Suprapubic skin (tissue), 4 donors: ENCODE measurements around the gene ZNF320.

Experiments
- CTCF ChIP-seq, 2 donors: fragments of 200-600 bp in 1 of 2; fragments of 450-650 bp in 1 of 2; sonication (generic) in 1 of 2; IDR thresholded peaks; one replicate each; pipeline ENCODE4 v1.5.1; 2016 to 2019; ENCODE audit warnings: antibody characterized with exemption in 2 of 2, mild to moderate bottlenecking in 1 of 2, moderate library complexity in 1 of 2
- EP300 ChIP-seq: sonication (generic); formaldehyde crosslinking; IDR thresholded peaks from one replicate; pipeline ENCODE4 v1.6.1; 2017; ENCODE audit warnings: antibody characterized with exemption
- POLR2A ChIP-seq, 2 donors: fragments of 450-650 bp; IDR thresholded peaks; one replicate each; pipeline ENCODE4 v1.6.1; 2017; ENCODE audit warnings: antibody characterized with exemption in 2 of 2, mild to moderate bottlenecking in 2 of 2, moderate library complexity in 2 of 2
- POLR2AphosphoS5 ChIP-seq, 3 donors: sonication (generic); formaldehyde crosslinking; IDR thresholded peaks; one replicate each; pipeline ENCODE4 v1.6.1; 2017; ENCODE audit warnings: antibody characterized with exemption in 3 of 3

GRCh38 chr19:52946322-52947310 lies 49.2 kb upstream of the ZNF320 start:
- TF ChIP-seq CTCF (IDR thresholded peaks at IDR 0.05), result no peak
- no peak for TF ChIP-seq POLR2AphosphoS5 (IDR thresholded peaks at IDR 0.05)
- no peak for TF ChIP-seq EP300
- no peak for TF ChIP-seq POLR2A (IDR thresholded peaks at IDR 0.05)
